ENCODE data around the gene ENTPD2.

- TF ChIP-seq CTCF (IDR thresholded peaks at IDR 0.05) (no peak), POLR2A (IDR thresholded peaks at IDR 0.05) (no peak), EP300 (IDR thresholded peaks at IDR 0.05) (no peak)
Observed at GRCh38 chr9:137048655-137049543, 5.0 kb downstream of the ENTPD2 start.

Measured in tibial nerve (tissue), 4 donors.